Stromal cell of bone marrow (primary cell): ENCODE results near the gene TIFAB.
A peak's percentile ranks its signal among the peaks of the same experiment; 100 is the strongest.
"Not testable (repeated sequence)": the region's sequence is repeated elsewhere in the genome, so short reads cannot be mapped to it uniquely, and the experiment has no call there.

Source experiments
- DNase-seq: peaks from one replicate; pipeline ENCODE4 v3.0.0-alpha.2; 2012; ENCODE audit warnings: low read depth

The TIFAB gene, protein sequence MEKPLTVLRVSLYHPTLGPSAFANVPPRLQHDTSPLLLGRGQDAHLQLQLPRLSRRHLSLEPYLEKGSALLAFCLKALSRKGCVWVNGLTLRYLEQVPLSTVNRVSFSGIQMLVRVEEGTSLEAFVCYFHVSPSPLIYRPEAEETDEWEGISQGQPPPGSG

DNA sequence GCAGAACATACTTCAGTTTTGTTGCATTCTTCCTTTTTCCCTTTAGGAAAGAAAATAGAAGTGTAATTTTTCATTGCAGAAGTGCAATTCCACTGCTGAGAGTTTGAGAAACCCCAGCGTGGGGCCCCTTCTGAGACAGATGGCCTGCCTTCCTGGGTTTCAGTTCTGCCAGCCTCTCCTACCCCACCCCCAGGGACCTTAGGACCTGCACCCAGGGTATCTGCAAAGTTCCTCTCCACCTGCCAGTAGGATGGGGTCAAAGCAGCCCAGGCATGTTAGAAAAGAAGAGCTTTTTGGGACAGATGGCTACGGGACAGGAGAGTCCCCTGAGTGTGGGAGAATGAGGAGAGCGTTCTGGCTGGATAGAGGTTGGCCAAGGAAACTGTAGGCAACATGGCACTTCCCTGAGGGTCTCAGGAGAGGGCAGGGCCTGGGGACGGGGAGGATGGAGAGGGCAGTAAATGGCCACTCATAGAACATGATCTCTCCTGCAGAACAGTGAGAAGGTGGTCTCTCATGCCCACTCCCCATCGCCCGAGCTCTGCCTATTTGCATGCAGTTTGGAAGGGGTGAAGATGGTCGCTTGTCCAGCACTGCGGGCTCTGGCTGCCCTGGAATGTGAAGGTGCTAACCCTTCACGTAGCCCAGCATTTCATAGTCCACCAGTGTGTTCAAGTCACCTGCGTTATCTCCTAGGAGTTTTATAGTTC, at the start of gene TIFAB:
TIFAB (minus strand) TSS at position 31 of the 710 bp plus-strand sequence. CDS start 2,412 bp downstream, outside the sequence.
- DNase-seq = no peak

DNA sequence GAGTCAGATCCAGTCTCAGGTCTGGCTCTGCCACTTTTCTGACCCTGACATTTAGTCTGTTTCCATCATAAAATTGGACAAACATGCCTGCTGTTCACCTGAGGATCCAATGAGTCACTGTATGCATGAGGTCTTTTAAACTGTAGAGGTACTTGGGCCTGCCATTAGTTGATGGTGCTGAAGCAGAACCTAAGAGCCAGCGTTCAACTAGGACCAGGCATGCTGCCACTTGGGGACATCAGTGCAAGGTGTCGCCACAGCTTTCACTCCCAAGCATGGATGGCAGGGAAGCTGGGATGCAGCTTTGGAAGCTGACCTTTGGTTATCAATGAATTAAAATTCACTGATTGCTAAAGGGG, 46.5 kb upstream of the TIFAB start:
- no peak for DNase-seq

DNA sequence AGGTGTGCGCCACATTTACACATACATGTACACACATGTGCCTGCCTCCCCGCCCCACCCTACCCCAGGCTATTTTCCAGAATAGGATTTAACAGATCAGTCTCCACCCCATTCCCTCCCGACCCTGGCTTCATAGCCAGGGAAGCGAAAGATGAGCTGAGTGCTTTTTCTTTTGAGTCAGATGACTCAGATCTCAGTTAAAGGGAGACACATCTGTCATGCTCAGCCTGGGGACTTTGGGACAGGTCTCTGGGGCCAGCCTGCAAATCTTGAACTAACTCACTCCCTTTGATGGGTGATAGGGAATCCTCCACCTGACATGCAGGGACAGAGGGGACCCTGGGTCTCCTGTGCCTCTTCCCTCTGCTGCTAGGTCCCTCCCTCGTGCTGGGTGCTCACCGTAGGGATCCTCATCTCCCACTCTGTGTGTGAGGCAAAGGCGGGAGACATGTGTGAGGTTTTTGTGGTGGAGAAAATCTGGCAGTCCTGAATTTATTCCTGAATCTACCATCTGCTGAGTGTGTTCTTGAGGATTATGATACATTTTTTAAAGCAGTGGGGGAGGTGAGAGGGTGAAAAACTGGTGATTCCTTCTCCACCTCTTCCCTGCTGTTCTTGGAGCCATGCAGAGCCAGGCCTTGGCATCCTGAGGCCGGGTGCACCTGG, 46.0 kb upstream of the TIFAB start:
- no peak for DNase-seq

DNA sequence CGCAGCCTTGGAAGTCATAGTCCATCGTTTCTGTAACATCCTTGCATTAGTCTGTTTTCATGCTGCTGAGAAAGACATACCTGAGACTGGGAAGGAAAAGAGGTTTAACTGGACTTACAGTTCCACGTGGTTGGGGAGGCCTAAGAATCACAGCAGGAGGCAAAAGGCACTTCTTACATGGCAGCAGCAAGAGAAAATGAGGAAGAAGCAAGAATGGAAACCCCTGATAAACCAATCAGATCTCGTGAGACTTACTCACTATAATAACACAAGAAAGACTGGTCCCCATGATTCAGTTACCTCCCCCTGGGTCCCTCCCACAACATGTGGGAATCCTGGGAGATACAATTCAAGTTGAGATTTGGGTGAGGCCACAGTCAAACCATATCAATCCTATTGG, 43.4 kb upstream of the TIFAB start:
- DNase-seq = not testable (repeated sequence)

DNA sequence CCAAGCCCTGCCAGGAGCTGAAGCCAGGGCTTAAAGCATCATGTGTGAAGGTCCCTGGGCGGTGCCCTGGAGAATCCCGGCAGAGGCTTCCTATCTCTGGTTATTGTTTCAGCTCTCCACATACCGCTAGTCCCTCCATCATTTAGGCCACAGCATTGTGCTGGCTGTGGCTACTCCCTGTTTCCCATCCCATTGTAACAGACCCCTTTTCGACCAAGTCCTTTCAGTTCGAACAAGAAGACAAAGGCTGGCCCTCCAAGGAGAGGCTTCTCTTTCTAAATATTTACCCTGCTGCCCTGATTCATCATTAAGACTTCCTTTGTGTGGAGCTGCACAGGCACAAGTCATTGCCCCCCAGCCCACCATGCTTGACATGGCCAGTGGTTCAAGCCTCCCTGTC, 42.0 kb upstream of the TIFAB start:
- DNase-seq = no peak

DNA sequence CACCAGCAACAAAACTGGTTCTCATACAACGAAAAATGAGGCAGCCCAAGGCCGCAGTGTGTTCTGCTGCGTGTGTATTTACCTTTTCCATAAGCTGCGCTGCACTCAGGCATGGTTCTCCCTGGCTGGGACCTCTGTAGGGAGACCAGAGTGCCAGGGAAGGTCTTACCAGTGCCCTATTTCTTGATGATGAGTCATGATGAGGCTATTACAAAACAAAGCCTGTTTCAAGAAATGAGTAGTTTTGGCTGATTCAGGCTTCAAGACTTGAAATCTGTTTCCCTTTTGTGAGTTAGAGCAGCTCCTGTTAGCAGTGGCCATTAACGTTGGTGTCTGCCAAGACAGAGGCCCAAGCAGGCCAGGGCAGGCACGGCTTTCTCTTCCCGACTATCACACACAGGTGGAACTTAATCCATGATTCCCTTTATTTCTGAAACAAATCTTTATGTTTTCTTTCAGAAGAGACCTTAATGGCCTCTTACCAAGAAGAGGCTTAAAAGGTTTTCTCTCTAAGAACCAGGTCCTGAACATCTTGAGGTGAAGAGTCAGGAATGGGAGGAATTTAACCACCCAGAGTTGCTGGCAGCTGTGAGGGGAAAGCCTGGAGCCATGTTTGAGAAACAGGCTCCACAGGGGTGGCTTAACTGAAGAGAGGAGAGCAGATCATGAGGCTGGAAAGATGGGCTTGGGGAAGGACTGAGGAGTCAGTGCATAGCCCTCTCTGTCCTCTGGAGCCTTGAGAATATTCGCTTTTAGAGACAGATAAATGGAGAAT, 41.4 kb upstream of the TIFAB start:
- DNase-seq = peak; percentile 93

DNA sequence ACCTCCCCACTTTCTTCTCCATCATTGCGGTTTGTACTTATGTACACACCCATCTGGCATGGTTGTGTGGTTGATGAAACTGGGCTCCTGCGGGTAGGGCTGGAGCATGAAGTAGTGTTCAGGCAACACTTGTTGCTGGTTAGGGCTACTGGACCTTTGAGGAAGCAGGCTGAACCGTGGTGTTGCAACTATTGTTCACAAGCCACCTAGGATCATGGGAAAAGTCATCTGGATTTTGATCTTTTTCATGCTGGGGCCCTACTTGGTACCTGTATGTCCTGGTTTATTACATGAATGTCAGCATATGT, 40.1 kb upstream of the TIFAB start:
- no peak for DNase-seq

DNA sequence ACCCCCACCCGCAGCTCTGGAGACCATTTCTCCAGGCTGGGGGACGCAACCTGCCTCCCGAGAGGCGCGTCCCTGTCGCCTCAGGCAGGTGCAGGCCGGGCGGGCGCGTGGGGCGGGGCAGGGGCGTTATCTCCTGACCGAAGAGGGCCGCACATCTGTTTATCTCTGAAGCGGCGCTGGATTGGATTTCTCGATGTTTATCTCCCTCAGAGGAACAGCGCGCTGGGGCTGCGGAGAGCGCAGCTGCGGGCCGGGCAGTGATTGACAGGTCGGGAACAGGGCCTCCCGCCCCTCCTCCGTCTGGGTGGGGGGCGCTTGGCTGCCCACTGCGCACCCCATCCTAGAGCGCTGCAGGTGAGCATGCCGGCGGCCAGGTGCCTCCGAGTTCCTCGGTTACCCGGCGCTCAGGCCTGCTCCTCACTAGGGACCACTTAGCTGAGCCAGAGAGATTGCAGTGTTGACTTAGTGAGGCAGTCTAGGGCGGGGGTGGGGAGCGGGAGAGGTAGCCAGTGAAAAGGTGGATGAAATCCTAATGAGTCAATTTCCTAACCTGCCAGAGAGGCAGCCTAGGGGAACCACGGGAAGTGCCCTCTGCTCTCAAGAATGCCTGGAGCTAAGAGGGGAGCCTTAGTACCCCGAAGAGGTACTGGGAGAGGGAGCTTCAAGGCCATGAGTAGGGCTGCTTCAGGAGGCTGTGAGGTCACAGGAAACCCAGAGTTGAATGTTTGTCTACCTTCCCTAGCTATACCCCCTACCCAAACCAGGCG, 39.6 kb upstream of the TIFAB start:
- DNase-seq = no peak

DNA sequence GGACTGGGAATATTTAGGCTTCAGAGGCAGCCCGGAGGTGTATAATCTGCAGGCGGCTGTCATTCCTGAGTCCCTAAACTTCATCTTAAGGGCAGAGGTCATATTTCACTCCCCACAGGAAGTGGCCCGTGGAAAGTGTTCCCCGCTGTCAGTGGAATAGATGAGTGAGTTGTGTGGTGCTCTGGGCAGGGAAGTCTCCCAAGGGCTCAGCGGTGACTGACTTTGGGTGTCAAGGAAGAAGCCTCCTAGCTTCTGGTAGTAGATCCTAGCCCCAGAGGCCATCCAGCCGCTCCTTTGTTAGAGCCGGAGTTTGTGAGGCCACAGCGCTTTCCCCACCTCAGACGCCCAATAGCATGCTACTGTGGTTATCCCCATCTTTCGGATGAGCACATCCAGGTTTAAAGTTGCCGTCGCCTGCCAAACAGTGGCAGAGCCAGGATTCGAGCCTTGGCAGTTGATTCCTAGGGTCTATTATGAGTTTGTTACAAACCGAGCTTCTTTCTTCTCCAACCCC, 38.9 kb upstream of the TIFAB start:
- DNase-seq = no peak

DNA sequence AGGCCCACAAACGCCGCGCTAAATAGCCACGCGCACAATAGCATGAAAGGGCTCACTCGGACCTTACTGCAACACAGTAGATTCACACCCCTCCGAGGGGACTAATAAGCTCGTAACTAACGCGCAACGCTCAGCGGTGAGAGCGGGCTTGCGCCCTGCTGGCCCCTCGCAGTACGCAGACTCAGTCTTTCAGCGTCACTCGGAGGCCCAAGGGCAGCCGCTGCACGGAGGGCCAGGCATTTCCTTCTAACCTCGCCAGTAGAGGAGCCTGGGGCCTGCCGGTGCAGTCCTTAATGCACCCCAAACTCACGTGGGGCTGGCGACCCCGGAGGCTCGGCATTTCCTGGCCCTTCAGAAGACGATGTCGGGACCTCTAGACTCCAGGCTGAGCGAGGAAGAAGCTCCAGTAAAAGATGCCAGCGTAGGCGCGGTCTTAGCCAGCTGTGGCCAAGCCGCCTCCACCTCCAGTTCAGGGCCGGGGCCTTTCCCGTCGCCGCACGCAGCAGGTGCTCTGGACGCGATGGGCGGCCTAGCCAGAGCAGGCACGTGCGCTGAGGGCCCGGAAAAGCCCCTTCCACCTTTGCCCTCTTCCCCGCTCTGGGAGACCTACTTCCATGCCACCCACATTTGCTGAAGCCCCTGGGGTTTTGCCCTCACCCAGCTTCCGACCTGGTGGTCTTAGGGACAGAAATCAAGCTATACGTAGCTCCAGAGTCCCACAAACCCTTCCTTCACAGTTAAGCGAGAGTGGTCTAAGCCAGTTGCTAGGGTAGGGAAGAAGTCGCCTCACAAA, 38.3 kb upstream of the TIFAB start:
- DNase-seq = no peak

DNA sequence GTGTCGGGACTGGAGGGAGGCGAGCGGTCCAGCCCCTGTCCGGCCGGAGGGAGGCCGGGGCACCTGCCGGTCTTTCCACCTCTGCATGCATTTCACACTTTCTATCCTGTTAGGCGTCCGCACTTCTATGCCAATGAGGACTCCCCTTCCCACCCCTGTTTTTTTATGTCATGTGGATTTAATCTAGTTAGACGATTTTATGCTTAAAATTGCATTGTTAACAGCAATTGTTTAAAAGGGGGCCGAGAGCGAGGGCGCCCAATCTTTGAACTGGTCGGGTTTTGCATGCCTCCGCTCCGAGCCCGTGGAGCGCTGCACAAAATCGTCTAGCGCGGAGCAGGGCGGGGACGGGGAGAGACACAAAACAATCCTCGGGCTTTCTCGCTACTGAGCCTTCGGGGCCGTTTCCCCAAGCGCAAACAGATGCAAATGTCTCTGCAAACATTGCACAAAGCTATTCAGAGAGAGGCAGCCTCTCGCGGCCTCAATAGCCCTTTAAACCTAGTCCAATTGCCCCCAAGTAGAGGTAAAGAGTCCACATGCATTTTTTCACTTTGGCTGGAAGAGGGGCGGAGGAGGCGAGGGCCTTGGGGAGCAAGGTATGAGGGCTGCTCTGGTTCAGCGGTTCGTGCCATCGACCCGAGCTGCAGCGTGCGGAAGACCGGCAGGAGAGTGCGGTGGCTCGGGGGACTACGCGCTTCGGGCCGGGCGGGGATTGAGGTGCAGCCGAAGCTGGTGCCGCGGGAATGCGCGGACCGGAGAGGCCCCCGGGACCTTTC, 37.5 kb upstream of the TIFAB start:
- no peak for DNase-seq

DNA sequence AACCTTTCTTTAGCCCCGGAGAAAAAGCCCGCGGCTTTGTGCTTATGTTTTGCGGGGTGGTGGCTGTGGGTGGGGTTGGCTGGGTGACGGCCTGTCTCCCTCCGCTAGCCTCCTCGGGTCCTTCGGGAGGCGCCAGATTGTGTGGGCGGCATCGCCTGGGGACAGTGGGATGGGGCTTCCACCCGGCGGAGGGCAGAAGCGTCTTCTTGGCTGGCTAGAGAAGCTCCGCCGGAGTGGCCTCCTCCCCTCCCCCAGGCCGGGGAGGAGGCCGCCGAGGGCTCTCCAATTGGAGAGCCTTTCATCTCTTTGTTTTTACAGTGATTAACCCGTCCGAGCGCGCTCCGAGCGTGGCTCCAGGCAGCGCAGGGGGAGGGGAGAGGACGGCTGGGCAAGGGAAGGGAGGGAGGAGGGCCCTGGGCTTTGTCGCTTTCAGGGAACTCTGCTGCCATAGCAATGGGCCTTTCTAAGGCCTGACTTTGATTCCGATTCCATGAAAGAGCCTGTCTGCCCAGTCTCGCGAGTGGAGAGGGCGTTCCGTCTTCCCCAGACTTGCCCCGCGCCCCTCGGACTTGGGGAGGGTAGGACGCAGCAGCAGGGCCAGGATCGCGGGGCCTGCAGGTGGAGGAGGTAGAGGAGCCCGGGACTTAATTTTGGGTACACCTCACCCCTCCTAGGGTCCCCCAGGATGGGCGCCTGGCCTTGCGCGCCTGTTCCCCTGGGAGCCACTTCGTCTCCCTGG, 36.7 kb upstream of the TIFAB start:
- peak; percentile 73 for DNase-seq

DNA sequence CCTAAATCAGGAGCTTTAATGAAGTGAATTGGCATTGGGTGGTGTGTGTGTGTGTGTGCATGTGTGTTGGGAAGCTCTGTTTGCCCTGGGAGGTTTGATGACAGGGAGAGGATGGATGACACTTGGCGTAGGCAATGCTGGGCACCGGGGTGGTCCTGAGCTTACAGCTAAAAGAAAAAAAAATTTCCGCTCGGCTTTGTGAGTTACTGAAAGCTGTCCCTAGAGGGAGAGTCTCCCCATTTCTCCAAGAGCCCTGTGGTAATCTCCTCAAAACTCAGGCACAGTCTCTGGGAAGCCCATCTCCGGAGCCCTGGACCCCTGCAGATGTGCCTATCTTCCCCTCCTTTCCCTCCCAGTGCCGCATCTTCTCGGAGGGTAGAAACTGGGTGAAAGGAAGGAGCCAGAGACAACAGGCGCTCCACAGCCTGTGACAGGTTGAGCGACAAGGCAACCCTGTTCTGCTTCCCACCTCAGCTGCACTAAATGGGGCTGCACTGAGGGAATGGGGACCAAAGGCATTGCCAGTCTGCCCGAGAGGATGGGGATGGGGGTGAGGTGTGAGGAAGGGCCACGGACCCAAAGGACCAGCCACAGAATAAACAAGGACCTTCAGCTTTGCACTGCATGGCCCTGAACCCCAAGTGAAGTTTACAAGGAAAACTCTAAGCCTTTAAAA, 35.8 kb upstream of the TIFAB start:
- DNase-seq = no peak

DNA sequence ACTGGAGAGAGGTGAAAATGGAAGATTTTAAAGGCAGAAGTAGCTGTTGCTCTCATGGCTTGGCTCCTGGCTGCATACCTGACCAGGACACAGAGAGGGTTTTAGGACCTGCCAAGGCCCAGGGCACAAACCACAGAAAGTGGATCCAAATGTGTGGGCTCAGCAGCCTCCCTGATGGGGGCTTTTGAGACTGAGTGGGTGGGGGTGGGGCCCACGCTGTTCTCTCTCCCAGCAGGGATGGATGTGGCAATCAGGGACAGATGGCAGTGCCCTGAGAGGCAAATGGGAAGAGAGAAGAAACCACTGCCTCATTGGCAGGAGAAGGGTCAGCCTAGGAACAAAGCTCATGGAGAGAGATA, 34.9 kb upstream of the TIFAB start:
- DNase-seq = no peak

DNA sequence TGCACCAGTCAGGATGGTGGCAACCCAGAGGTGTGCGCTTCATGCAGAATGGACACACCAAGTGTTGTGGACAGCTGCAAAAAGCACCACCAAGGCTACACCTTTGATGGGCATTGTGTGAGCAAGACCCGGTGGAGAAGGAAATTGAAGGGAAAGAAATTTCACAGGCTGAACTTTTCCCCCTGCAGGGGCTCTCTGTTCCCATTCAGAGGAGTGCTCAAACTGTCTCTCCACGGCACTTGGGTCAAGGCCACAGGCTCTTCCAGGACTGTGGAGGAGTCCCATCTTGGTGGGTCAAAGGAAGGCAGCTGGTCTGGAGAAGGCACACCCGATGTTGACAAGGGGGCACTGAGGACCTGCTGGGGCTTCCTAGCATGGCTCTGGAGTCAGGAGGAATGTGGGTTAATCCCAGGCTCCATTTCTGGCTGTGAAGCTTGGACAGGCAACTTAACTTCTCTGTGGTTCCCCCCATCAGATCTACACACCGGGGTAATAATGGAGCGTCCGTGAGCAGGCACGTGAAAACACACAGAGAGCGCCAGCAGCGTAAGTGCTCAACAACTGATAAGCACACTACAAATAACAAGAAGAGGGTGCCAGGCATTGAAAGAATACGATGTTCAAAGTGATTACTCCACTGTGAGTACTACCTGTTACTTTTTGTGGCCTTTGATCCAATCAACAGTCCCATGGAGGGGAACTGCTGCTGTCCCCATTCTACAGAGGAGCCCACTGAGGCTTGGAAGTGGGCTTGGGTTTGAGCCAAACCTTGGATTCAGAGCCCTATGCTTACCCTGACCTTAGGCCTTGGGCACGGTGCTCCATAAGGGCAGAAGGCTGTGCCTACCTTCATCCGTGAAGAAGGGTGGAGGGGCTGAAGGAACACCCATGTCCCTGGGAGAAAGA, 34.2 kb upstream of the TIFAB start:
- no peak for DNase-seq

DNA sequence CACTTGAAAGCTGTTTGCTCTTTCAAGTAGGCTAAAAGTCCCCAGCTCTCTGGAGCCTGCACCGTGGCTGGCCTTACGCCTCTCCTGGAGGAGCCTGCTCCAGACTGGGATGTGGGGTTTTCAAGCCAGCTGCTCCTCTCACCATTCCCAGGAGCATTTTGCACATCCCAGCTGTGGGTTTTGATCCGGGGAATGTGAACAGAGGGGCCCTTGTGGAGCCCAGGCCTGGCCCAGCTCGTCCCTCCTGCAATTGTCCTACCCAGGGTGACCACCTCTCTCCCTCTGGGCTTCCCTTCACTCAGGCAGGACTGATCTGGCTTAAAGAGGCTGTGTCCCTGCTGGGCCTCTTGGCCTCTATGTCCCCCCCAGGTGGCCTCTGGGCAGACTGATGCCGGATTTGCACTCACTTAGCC, 32.5 kb upstream of the TIFAB start:
- no peak for DNase-seq

DNA sequence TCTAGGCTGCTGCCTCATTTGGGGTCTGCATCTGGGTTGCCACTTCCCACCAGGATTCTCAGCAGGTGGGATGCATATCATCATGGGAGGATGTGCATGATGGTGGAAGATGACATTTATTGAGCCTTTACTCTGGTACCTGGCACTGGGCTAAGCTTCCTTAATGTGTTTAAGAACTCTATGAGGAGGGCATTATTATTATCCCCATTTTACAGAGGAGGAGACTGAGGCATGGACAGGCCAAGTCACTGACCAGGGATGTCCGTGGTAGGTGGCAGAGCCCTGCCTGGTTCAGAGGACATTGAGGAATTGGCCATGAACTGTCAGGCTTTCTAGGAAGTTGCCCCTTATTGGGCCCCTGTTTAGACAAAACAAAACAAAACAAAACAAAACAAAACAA, 31.1 kb upstream of the TIFAB start:
- no peak for DNase-seq

DNA sequence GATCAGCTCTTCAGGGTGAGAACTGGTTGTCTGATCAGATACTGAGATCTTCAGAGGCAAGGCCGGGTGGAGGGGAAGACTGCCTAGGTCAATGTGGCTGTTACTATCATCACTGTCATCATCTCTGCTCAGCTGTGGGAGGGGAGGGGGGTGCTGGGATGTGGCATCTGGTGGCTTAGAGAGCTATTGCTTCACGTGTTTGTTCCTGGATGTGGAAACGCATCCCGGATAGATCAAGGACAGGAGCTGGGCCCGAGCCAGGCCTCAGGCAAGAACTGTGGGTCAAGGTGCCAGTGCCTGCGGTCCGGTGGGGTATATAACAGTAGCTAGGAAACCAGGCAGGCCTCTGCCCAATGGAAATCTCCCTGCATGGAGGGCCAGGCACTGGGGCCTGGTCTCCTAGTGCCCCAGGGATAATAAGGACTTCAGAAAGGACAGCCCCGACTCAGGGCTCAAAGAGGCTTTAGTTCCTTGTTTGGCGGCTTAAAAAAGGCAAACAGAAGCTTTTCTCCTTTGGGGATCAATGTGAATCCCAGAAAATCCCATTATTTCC, 30.3 kb upstream of the TIFAB start:
- DNase-seq = no peak
